ENCODE measurements around the gene TMEM253.
A peak's percentile ranks its signal among the peaks of the same experiment; 100 is the strongest.

TMEM253 gene

DNA sequence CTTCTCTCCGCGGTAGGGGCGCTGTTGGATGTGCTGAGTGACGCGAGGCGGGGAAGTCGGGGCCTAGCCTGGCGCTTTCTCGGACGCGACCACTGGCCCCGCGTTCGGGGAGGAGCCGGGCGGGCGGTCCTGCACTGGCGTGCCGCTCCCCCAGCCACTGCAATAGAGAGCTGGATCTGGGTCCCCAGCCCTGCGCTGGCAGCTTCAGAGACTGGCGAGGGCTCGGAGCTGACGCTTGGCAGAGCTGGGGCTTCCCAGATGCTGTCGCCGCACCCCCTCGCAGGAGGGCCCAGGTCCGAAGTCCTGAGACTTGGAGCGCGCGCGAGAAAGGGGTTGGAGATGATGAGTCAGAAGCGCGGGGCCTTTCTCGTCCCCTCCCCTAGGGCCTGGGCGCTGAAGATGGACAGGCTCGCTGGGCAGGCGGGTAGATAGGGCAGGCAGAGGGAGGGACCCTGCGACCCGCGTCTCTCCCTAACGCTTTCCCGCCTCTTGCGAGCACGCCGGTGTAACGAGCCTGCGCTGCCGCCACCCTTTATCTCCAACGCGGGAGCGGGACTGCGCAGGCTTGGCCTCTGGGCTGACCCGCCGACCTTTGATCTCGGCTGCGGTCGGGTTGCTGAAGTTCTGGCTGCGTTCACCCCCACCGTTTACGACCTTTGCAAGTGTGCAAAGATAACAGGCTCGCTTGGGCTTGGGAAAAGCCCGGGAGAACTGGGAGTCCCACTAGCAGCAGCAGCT, 3.0 kb downstream of the TMEM253 start:
- DNase-seq (ENCODE audit: low read depth, low spot score), result peak; percentile 89

DNA sequence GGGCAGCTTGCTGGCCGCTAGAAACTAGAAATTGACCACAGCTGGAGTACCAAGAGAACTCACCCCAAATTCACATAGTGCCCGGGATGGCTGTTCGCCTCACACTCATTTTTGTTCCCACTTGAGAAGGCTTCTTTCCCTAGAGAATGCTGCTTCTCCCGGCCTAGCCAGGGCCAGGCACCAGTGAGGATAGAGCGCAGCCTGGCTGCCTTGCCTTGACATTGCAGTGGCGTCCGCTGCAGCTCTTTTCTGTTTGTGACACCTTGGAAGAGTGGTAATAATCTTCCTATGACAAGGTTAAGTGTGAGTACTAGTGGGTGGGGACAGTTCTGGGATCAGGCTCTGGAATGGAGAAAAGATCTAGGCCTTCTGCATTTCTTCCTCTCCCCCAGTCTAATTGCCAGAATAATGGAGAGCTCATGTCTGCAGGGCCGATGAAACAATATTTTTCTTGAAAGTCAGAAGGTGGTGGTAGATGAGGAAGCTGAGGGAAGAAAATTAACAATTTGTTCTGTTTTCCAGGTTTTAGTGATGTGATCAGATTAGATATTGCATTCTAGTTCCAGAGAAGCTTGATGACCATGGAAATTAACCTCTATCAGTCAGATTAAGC, 3.7 kb downstream of the TMEM253 start:
- DNase-seq (ENCODE audit: low read depth, low spot score), result peak; percentile 39

DNA sequence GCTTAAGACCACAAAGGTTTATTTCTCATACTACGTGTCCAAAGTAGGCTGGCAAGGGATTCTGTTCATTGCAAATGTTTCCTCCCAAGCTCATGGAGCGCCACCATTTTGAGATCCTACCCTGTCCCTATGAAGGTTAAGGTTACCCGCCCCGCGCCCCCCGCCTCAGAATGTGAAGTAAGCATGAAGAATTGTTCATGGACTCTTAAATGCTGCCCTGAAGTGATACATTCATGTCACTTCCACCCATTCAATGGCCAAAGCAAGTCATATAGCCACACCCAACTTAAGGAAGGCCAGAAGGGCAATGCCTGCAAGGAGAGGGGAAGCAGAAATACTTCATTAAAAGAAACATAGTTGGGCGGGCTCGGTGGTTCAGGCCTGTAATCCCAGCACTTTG, 4.2 kb downstream of the TMEM253 start:
- no peak for DNase-seq (ENCODE audit: low read depth, low spot score)

DNA sequence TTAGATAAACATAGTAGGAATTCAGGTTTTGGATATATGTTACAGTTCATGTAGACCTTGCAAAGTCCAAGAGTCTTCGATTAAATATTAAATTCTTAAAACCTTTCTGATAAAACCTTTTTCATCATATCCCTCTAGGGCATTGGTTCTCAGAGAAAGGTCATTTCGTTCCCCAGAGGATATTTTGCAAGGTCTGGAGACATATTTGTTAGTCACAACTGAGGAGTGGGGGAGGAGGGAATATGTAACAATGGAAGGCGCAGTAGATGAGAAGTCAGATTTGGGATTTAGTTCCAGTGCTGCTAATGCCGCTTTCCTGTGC, 5.3 kb downstream of the TMEM253 start:
- no peak for DNase-seq (ENCODE audit: low read depth, low spot score)

DNA sequence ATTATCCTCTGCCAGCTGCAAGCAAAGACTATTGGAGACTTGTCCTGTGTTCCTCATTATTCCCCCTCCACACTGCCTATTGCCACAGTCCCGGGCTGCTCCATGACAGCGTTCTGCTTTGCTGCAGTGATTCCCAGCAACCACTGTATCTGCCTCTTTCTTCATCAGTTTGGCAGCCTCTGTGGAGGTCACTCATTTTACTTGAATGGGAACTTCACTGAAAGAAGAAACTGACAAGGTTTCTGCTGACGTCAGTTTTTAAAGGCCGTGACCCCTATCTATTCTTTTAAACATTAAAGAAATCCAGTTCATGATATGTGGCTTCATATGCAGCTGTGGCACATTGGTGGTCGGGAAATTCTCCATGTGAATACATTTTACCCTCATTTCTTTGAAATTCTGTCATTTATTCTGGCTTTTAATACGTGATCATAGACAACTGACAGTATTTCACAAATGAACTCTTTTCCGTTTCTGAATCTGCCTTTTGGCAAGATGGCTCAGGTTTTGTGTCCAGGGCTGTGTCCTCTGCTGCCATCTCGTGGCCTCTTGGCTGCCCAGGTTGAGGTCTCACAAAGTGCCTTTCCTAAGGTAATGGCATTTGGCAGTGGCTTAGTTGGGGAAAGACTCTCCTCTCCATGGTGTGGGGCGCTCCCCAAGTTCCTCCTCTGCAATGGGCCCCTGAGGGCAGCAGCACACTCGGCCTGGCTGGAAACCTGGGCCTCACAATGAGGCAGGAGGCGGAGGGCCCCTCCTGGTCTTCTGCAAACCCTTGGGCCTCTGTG, 5.8 kb downstream of the TMEM253 start:
- DNase-seq (ENCODE audit: low read depth, low spot score), result peak; percentile 61

DNA sequence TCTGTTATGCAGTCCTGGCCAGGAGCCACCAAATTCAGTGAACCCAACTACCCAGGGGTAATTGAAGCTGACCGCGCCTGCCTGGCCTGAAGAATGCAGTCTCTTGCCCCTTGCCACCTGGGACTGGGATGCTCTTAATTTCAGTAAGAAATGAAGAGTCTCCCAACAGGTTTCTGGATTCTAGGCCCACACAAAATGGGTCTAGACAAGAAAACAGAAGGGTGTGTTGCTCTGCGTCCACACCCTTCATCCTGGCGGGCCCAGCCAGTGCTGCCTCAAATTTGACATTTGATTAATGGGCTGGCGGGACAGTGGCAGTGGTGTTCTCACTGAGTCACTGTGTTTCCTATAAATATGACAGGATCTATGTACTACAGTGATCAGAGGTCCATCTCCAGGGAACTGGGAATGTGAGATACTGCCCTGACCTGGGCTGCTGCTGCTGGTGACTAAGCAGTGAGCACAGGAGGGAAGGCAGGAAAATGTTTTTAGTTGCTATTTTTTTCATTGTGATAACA, 6.5 kb downstream of the TMEM253 start:
- DNase-seq (ENCODE audit: low read depth, low spot score), result no peak

DNA sequence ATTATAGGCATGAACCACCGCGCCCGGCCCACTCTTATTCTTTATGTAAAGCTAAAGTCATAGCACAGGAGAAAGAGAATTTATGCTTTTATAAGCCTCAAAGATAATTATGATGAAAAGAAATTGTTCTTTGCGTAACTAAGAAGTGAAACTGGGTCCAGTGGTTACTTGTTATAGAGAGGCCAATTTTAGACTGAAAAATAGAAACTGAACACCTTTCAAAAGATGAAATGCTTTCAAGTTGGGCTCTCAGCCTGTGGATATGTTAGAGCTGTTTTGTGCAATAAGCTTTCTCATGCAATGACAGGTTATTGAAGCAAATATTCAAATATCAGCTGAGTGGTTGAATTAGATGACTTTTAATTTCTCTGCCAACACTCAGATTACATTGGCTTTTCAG, 7.9 kb downstream of the TMEM253 start:
- DNase-seq (ENCODE audit: low read depth, low spot score), result no peak

DNA sequence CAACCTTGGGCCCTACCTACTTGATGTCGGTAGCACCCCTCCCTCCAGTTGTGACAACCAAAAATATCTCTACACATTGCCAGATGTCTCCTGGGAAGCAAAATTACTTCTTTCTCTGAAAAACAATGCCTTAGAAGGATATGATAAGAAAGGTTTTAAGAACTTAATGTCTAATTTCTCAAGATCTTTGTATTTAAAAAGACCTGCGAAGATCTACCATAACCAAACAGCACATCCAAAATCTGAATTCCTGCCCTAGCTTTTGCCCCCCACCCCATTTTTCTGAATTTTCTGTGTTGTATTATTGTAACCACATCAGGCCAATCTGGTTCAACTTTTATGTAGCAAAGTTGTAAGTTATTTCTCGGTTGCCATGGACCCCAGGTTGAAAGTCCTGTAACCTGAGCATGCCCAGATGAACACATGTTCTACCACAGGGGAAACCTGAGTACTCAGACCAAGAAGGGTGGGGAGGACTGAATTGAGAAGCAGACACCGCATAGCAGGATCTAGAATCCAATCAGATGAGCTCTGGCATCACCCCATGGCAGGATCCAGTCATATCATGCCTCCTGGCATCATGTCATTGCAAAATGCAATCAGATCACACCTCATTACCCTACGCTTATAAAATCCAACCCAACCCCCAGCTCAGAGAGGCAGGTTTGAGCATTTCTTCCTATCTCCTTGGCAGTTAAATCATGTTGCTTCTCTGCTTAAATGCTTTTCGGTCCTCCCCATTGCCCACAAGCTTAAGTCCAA, 8.7 kb downstream of the TMEM253 start:
- no peak for DNase-seq (ENCODE audit: low read depth, low spot score)

DNA sequence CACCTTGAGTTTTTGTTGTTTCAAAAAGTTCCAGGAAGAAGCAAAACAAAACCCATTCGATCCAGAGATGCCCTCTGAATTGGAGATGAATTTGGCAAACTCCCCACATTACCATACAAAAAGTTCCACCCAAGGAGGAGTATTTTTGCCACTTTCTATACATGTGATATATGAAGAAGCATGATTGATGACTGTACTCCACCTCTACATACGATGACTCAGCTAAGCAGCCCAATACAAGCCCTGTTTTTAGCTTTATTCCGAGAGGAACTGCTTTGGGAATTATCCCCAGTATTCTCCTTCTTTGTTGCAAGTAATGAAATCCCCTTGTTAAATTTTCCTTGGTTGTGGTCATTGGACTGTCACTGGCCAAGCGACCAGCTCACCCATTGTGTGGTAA, 11.4 kb downstream of the TMEM253 start:
- no peak for DNase-seq (ENCODE audit: low read depth, low spot score)

DNA sequence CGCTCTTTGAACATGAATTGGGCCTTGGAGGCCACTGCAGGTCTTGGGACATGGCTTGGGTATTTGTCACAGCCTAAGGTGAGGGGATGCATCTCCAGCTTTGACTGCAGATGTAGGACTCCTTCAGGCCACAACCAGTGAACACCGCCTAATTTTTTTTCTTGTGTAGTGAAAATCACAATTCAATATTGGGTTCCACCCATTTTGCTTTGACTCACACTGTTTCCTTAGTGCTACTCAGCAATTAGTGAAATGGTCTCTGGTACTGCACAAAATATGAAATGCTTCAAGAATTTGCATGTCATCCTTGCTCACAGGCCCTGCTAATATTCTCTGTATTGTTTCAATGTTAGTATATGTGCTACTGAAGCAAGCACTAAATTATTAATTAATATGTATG, 12.5 kb downstream of the TMEM253 start:
- no peak for DNase-seq (ENCODE audit: low read depth, low spot score)

DNA sequence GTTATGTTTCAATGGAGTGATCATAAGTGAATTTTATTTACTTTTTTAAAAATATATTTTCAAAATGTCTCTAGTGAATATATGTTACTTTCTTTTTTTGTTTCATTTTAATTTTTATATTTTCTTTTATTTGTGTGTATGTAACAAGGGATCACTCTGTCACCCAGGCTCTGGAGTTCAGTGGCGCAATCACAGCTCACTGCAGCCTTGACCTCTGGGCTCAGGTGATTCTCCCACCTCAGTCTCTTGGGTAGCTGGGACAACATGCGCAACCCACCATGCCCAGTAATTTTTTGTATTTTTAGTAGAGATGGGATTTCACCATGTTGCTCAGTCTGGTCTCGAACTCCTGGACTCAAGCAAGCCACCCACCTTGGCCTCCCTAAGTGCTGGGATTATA, 18.1 kb downstream of the TMEM253 start:
- DNase-seq (ENCODE audit: low read depth, low spot score), result no peak

DNA sequence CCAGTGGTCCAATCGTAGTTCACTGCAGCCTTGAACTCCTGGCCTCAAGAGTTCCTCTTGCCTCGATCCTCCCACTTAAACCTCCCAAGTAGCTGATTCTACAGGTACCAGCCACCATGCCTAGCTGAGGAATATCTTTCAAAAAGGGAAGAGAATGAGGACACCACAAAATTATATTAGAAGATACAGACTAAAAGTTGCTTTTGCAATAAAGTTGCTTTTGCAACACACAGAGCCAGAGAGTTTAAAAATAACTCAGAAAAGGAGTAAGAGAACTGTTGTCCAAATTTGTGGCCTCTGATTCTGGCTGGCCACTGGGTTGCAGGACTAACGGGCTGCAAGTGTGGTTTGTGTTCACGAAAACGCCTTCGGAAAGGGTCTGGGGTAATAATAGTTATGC, 19.8 kb downstream of the TMEM253 start:
- DNase-seq (ENCODE audit: low read depth, low spot score), result no peak

DNA sequence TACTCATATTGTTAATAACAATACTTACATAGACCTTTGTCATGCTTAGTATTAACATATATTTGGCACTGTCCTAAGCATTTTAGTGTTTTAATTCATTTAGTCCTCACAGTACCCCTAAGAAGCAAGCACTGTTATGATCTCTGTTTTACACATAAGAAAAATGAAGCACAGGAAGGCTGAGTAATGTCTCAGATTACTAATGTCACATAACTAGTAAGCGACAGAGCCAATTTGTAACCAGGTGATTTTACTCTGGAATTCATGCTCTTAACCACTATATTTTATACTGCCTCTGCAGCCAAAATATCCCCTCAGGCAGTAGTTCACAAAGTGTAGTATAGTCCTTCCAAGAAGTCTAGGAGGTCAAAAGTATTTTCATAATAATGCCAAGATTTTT, 20.3 kb downstream of the TMEM253 start:
- no peak for DNase-seq (ENCODE audit: low read depth, low spot score)

DNA sequence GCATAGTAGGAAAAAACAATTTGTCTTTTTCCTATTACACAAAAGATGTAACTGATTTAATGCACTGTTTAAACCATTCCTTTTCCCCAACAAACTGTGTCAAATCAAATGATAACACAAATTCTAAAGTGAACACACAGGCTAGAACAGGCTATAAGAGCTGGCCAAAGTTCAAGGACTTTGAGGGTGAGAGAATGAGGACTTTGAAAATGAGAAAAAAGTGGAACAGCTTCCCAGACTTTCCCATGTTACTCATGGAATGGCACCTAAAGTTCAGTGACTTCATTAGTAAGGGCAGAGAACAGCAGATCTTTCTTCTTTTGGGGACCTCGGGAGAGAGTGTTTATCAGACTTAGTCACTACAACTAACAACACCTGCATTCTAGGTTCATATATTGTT, 22.6 kb downstream of the TMEM253 start:
- DNase-seq (ENCODE audit: low read depth, low spot score), result no peak

DNA sequence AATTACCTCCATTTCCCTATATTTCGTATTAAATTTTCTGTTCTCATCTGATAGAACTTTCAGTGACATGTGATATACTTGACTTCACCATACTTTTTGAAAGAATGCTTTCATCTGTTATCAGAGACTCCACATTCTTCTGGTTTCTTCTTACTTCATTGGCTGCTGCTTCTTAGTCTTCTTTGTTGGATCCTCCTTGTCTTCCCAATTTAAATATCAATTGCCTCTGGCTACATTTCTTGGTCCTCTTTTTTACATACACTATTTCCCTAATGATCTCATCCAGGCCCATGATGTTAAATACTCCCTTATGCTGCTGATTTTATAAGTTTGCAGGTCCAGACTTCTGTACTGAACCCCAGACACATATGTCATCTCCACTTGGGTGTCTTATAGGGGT, 33.0 kb downstream of the TMEM253 start:
- DNase-seq (ENCODE audit: low read depth, low spot score), result no peak

DNA sequence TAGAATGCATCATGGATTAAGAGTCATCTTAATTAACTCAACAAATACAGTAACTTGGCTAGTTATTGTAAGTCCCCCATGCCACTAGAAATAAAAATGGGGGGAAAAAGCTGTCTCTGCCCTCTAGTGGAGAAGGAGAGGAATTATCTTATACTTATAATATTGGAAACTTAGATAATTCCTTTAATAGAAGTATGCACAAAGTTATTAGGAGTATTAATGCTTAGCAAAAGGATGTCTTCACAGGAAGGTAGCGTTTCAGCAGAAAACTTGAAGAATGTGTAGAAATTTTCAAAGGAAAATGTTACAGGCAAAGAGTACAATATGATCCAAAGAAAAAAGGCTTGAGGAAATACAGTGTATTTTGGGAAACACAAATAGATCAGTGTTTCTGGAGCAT, 35.2 kb downstream of the TMEM253 start:
- DNase-seq (ENCODE audit: low read depth, low spot score), result no peak

DNA sequence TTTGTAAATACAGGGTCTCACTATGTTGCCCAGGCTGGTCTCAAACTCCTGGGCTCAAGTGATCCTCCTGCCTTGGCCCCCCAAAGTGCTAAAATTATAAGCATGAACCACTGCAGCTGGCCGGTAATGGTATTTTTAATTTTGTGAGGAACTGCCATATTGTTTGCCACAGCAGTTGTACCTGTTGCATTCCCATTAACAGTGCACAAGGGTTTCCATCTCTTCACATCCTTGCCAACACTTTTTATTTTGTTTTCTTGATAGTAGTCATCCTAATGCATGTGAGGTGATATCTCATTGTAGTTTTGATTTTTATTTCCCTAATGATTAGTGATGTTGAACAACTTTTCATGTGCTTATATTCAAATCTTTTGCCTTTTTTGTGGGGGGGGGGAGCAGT, 41.5 kb downstream of the TMEM253 start:
- DNase-seq (ENCODE audit: low read depth, low spot score), result no peak

DNA sequence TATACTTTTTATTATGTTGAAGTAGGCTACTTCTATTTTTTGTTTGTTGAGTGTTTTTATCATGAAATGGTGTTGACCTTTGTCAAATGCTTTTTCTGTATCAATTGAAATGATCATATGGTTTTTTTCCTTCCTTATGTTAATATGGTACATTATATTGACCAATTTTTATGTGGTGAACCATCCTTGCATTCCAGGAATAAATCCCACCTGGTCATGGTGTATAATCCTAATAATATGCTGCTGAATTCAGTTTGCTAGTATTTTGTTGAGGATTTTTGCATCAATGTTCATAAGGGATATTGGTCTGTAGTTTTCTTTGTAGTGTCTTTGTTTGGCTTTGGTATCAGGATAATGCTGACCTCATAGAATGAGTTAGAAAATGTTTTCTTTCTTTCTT, 44.6 kb downstream of the TMEM253 start:
- no peak for DNase-seq (ENCODE audit: low read depth, low spot score)

DNA sequence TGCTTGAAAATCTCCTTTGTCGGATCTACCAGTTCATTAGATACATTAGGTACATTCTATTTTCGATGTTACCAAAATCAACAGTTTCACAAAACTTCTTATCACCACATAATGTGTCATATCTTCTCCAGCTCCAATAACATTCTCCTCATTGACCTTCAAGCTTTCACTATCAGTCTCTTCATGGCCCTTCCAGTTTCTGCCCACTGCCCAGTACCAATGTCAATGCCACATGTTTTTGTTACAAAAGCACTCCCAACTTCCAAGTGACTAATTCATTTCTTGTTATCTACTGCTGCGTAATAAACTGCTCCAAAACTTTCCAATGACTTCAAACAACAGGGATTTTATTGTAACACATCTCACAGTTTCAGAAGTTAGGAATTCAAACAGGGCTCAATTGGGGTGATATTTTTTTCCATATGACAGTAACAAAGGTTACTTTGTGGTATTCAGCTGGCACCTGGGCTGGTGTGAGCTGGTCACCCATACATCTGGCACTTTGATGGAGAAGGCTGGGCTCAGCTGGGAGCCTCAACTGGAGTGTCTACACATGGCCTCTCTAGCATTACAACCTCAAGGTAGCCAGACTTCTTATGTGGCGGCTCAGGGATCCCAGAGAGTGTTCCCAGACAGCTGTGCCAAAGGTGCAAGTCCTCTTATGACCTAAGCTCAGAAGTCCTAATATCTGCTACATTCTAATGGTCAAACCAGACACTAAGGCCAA, 48.9 kb downstream of the TMEM253 start:
- DNase-seq (ENCODE audit: low read depth, low spot score), result no peak

Data from activated CD4-positive, CD25-positive, alpha-beta regulatory T cell treated with anti-CD3 and anti-CD28 coated beads, Interleukin-2, amount 50 U/mL, for 16 hours (primary cell).